Measurements from ENCODE around the gene TIAM2.
"Not testable (repeated sequence)": the region's sequence is repeated elsewhere in the genome, so short reads cannot be mapped to it uniquely, and the experiment has no call there.

The TIAM2 gene

GRCh38 chr6:155264693-155265320 lies 269.7 kb downstream of the TIAM2 start:
- peaks cover 35% of the 10 kb centered on the region for H3K36me3 Mint-ChIP-seq (ENCODE audit: low read depth)
- H3K27me3 Mint-ChIP-seq (ENCODE audit: low read depth) = no peaks in the 10 kb centered on the region
- TF ChIP-seq CTCF (IDR thresholded peaks at IDR 0.05; ENCODE audit: unreplicated experiment in 3 of 3) = no peak
- H3K27ac Mint-ChIP-seq = no peak overlapping the region
- H3K9me3 Mint-ChIP-seq = no peaks in the 10 kb centered on the region
- H3K4me1 Mint-ChIP-seq = peaks cover 1% of the 10 kb centered on the region
- no peak overlapping the region for H3K4me3 Mint-ChIP-seq

DNA sequence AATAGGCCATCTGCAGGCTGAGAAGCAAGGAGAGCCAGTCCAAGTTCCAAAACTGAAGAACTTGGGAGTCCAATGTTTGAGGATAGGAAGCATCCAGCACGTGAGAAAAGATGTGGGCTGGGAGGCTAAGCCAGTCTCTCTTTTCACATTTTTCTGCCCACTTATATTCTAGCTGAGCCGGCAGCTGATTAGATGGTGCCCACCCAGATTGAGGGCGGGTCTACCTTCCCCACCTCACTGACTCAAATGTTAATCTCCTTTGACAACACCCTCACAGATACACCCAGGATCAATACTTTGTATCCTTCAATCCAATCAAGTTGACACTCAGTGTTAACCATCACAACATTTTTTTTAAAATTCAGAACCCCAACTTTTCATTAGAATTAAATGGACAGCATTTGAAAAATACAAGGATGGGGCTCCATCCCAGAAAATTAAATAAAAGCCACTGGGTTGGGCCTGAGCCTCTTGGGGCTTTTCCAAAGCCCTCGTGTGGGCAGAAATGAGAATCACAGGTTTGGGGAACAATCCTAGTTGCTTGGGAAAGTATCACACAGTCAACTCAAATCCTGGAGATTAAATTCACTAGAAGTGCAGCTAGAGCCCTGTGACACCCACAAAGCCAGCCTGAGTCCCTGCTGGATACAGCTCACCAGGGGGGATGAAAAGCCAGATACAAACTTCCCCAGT lies 270.9 kb downstream of the TIAM2 start:
- no peak overlapping the region for H3K27ac Mint-ChIP-seq
- no peak for TF ChIP-seq CTCF (IDR thresholded peaks at IDR 0.05; ENCODE audit: unreplicated experiment in 3 of 3)

DNA sequence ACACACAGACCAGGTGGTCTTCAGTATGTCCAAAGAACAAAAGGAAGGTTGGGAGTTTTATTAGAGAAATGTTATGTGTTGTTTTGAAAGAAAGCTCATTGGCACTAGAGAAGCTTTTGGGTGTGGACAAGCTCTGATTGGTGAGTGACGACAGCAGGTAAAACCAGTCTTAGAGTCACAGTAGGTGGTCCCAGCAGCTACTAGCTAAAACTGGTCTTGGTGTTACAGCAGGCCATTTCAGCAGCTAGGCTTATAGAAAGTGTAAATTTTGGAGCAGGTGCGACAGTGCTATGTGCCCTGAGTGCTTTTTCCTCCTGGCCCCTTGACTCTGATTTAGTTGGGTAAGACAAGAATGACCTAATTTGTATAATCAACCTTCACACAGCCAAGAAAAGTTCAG lies 272.3 kb downstream of the TIAM2 start:
- Mint-ChIP-seq H3K4me3 (no peak overlapping the region), H3K27ac (no peak overlapping the region), H3K36me3 (ENCODE audit: low read depth) (peaks cover 36% of the 10 kb centered on the region), H3K4me1 (peaks cover 11% of the 10 kb centered on the region), H3K9me3 (no peaks in the 10 kb centered on the region), H3K27me3 (ENCODE audit: low read depth) (no peaks in the 10 kb centered on the region)
- no peak for TF ChIP-seq CTCF (IDR thresholded peaks at IDR 0.05; ENCODE audit: unreplicated experiment in 3 of 3)

More for the DNA sequence above, 270.9 kb downstream of the TIAM2 start:
- Mint-ChIP-seq H3K27me3 (ENCODE audit: low read depth) (no peaks in the 10 kb centered on the region), H3K36me3 (ENCODE audit: low read depth) (peaks cover 39% of the 10 kb centered on the region), H3K4me3 (no peak overlapping the region), H3K9me3 (no peaks in the 10 kb centered on the region), H3K4me1 (peaks cover 9% of the 10 kb centered on the region)

GRCh38 chr6:155268088-155268867 lies 273.2 kb downstream of the TIAM2 start:
- H3K9me3 Mint-ChIP-seq; H3K4me3 Mint-ChIP-seq; H3K27me3 Mint-ChIP-seq (ENCODE audit: low read depth): not testable (repeated sequence)
- Mint-ChIP-seq H3K27ac (peak overlapping the region in 1 of 3 experiments; percentile 1), H3K36me3 (ENCODE audit: low read depth) (peaks cover 36% of the 10 kb centered on the region), H3K4me1 (peaks cover 18% of the 10 kb centered on the region)
- TF ChIP-seq CTCF (IDR thresholded peaks at IDR 0.05; ENCODE audit: unreplicated experiment in 3 of 3) = peak; percentile 12 to 39 (median 15)

DNA sequence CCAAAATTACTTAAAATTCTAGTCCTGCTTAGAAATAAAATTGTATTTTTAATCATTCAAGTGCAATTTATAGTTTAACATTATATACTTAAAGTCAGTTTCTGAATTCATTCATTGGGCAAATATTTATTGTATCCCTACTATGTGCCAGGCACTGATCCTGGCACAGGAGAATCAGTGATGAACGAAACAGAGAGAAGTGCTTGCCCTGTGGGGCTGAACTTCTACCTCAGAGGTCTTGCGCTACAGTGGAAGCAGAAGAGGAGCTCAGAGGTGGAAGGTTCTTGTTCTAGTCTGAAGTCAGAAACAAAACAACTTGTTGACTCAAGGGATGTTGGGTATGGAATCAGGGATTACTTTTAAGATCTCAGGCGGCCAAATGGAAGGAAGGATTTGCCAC lies 274.6 kb downstream of the TIAM2 start:
- Mint-ChIP-seq H3K36me3 (ENCODE audit: low read depth) (peaks cover 31% of the 10 kb centered on the region), H3K4me1 (peaks cover 24% of the 10 kb centered on the region), H3K27me3 (ENCODE audit: low read depth) (no peaks in the 10 kb centered on the region), H3K9me3 (no peaks in the 10 kb centered on the region), H3K27ac (no peak overlapping the region), H3K4me3 (no peak overlapping the region)
- TF ChIP-seq CTCF (IDR thresholded peaks at IDR 0.05; ENCODE audit: unreplicated experiment in 3 of 3) = no peak
